Daoy (cell line): ENCODE results near the gene ZNF804B. TPM values are rescaled to one million over a fixed set of nuclear protein-coding genes. Genes with fewer than 3 reads are reported as not detected.

Experiments used
- DNase-seq: peaks from one replicate; pipeline ENCODE4 v3.0.0-alpha.2; 2015; ENCODE audit warnings: low read depth
- total RNA-seq: library from RNA; depleted of rRNA; stranded (reverse); fragments of >200 nt; shearing (Covaris generic); gene quantifications from 2 replicates; pipeline ENCODE4 v1.2.3, GENCODE V29; 2014; rRNA removed

The ZNF804B gene
- total RNA-seq: not detected in 2 replicates

DNA sequence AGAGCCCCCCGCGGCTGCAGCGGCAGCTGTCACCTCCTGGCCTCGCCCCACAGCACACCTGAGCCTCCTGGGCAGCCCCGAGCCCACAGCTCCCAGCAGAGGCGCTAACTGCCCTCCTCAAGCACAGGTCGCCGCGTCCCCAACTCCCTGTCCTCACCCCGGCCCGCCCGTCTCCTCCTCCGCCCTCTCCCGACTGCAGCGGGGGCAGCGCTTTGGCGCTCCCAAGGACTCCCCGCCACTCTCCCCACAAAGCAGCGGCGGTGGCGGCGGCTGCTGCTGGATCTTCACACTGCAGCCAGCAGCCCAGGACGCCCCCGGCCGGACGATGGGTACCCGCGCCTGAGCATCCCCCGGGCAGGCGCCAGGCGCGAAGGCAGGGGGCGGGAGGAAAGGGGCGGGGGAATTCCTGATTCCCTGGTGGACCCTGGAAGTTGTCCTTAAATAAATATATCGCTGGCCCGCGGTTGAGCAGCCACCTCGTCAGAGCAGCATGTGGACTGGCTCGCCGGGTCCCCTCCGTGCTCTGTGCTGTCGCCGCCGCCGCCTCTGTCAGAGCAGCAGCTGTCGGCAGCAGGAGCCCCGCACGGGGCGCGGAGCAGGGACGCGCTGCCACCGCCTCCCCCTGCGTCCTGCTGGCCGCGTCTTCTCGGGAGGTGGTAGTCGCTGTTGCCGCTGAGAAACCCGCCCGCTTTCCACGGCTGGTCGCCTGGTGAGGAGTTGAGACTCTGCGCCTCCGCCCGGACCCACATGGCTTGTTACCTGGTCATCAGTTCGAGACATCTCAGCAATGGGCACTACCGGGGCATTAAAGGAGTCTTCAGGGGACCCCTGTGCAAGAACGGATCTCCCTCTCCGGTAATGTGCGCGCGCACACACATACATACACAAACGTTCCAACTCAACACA, at the start of gene ZNF804B:
ZNF804B (plus strand) TSS at position 471 of the 906 bp plus-strand sequence; CDS start at position 748, 277 bp downstream.
- DNase-seq: peak; percentile 2

DNA sequence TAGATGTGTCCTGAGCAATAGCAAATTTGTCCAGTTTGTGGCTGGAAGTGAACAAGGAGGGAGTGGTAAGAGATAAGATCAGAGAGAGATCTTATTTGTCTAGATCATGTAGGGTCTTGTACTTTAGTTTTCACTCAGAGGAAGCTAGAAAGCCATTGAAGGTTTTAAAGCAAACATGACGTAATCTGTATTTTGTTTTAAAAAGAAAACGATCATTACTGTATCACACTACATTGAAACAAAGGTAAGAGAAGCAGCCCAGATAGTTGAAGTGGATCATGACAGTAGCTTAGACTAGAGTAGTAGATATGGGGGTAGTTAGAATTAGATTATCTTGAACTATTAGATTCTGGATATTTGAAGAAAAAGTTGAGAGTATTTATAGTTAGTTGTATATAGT, 23.6 kb upstream of the ZNF804B start:
- DNase-seq: no peak

DNA sequence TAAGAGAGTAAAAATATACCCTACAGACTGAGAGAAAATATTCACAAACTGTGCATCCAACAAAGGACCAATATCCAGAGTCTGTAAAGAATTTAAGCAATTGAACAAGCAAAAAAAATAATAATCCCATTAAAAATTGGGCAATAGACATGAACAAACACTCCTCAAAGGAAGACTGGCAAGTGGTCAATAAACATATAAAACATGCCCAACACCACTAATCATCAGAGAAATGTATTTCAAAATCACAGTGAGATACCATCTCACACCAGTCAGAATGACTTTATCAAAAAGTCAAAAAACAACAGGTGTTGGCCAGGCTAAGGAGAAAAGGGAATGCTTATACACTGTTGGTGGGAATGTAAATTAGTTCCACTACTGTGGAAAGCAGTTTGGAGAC, 21.9 kb upstream of the ZNF804B start:
- DNase-seq: no peak

DNA sequence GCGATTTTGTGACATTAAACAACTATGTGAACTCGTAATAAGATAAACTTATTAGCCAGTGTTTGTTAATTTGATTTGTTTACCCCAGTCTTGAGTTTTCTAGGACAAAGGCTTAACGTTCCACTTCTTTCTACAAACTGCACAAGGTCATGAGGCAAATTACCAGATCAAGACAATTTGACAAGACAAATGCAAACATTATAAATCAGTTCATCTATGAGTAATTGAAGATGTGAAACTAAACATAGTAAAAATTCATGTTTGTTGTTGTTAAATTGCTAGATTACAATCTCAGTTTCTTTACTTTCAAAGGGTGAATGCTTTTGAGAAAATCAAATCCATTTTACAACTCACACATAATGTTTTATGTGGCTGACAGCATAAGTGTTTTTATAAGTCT, 13.4 kb upstream of the ZNF804B start:
- no peak for DNase-seq

DNA sequence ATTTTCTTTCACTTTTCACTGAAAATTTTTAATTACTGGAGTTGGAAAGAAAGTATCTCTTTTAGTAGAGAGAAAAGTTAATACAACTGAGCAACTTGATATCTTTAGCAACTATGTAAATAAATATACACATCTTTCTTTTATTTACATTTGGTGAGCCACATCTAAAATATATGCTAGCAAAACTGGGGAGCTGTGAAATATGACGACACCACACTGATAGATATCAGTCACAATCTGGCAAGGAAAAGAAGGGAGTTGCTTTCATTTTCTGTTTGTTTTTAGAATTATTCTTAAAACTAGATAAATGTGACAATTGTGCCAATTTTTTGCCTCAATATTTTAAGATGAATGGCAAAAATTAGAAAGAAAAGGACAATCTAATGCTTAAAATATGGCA, 2.7 kb upstream of the ZNF804B start:
- no peak for DNase-seq

DNA sequence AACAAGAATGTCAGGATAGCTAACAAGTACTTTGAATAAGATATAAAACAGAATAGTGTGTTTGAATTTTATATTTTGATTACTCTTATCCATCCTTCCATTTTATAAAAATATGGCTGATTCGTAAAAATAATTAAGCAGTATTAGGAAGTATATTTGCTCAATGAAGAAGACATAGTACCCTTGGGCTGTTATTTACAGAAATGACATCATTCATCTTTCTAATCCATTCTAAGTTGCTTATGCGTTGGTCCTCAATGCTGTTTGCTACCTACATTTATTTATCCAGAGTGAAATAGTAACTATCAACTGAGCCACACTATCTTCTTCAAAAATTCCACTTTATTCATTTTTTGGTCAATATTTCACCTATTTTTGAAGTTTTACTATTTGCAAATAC, 2.1 kb upstream of the ZNF804B start:
- no peak for DNase-seq

DNA sequence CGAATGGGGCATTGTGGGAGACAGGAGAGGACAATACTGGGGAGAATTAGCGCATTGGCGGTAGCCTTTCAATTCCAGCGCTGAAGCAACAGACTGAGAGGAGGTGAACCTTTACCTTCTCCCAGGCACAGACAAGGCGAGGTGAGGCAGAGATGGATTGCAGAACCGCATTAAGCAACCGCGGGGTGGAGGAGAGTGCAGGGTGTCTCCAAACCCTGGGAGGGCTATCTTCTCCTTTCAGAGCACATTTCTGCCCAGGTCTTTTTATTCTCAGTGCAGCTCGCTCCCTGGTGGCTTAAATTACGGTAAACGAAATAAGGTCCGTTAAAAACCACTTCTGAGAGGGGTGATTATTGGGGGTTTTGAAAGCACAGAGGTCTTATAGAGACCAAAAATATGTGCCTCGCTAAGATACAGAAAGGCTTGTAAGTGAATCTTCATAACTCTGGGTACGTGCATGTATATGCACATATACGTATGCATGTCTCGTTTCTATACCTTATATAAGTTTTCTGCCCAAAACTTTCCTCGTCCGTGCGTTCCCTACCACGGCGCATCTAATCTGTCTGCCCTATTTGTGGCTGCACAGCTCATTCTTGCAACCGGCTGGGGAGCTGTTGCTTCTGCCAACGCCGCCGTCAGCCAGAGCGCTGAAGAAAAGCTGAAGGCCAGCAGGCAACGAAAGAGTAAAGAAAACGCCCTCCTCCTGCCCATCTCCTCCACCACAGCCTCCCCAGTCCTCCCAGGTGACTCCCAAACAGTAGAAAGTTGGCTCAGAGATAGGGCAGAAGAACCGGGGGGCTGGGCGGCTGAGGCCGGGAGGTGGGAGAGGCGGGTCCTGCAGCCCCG, 895 bp upstream of the ZNF804B start:
- DNase-seq: peak; percentile 9

DNA sequence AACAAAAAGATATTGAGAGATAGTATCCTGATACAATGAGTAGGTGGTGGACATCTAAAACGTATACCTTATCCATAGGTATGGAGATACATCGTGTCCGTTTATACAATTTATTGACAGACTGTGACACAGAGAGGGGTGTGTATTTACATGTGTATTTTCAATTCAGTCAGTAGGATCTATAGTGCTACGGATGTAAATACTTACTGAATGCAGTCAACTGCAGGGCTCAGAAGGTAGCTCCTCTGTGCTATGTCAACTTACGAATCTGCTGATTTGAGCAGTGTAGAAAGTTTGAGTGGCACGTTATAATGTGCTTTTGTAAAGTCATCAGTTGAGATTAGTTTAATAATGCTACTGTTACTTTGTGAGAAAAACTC, 626 bp downstream of the ZNF804B start:
- DNase-seq: no peak

DNA sequence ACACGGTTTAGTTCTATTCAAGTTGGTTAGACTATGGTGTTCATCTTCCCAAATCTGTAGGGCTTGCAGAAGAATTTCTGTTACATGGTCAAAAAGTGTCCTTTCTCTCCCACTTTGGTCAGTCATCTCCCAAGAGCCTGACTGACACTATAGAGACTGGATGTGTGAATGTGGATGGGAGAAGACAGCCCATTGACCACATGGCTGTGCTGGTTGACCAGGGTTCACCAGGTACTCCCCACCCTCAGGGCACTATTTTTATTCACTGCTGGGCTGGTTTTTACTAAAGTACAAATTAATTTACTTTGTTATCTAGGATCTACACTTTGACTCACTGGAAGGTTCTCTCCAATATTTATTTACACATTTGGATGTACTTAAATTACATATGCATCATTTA, 2.3 kb downstream of the ZNF804B start:
- no peak for DNase-seq

DNA sequence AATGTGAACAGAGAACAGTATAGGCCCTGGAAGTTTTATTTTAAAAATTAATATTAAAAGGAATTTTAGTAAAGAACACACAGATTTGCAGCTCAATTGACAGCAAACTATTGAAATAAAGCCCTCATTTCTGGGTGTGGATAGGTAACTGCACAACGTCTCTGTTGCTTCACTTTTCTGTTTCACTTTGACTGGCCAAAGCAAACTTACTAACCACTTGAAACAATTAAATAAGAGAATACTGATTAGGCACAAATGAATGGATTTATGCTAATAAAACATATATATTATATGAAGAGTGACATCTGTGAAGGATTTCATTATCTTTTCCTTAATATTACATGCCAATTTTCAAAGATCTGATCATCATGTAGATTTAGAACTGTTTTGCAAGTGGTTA, 11.9 kb downstream of the ZNF804B start:
- no peak for DNase-seq

DNA sequence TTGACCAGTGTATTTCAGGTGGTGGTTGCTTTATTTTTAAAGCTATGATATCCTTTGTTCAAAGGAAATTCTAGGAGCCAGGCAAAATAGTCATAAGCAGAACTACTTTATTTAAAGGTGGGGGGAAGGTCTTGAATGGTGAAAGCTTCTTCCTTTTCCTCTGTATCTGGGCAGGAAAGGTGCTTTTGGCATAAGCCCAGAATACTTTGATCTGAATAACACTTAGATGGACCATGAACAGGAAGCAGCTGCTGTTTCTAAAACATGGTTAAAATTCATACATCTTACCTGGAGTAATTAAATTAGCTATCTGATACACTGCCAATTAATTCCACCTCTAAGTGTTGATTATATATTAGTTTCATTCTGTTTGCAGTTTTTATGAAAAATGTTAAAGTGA, 13.3 kb downstream of the ZNF804B start:
- DNase-seq: no peak

DNA sequence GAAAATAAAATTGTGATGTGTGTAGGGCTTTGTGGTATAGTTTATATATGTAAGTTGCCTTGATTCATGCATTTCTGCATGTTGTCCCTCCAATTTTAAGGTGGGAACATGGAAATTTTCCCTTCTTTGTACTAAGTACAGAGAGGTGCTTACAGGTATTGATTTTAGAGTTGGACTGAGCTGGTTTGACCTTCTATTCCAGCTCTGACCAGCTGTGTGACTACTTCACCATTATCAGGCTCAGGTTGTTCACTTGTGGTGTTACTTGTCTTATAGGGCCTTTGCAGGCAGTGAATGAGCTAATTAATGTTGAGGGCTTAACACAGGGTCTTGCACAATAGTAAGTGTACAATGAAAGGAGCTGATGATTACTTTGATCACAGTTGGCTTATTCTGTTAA, 16.3 kb downstream of the ZNF804B start:
- DNase-seq: no peak

DNA sequence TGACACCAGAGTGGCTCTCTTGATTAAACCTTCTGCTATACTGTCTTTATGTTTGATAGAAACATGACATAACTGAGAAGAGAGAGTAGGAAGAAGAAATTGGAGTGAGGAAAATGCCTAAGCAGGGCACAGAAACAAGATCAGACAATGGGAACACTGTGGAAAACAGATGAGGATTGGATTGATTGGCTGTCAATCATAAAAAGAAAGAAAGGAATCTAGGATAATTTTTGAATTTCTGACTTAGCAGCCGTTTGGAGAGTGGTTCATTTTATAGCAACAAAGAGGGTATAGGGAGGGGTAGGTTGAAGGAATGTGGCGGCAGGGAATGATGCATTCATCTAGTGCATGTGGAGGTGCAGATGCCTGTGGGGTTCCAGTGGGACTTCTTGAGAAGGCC, 28.3 kb downstream of the ZNF804B start:
- DNase-seq: no peak

DNA sequence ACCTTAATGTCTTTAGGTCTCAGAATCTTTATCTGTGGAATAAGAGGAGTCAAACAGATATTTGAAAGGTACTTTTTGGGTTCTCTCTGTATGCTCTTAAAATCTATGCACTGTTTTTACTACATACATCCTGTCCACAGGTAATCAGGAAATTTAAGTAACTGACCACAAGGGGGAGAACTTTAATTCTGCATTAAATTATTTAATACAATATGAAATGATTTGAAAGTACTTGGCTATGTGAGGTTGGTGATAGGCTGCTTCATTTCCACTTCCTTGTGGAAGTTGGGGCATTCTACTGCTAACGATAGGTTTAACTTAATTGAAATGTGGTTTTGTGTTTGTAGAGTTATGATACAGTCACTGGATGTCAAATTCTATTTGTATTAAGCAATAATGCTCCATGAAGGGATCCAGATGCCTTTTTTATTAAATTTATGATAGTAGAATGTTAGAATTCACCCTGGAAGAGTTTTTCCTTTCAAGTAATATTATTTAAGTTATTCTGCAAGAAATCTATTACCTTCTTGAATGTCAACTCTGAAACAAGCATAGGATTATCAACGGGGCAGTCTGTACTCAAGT, 30.1 kb downstream of the ZNF804B start:
- DNase-seq: no peak

DNA sequence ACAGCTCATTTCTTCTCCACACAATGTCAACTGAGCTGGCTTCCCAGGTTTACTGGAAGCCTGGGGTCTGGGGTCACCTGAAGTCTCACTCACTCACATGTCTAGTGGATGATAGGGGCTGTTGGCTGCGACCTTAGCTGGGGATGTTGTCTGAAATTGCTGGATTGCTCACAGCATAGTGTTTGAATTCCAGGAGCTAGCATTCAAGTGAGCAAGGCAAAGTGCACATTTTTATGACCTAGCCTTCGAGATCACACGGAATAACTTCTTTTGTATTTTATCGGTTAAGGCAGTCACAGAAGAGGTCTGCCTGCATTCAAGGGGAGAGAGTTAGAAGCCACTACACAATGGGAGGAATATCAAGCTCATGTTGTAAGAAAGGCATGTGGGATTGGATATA, 32.4 kb downstream of the ZNF804B start:
- DNase-seq: no peak

DNA sequence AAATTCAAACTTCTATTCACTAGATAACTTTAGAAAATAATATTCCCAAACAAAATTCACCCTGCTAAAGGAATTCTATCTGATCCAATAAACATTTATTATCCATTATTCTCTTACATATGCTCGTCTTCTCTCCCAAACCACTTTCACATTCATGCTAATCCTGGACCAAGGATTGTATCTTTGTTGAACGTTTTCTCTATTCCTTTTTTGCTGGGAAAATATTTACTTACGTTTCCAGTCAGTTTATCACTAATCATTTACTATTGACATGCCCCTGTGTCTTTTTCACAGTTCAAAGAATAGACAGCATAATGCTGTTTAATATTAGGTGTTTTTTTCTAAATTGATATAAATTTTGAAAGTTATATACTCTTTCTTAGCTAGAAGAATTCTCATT, 32.9 kb downstream of the ZNF804B start:
- DNase-seq: no peak

DNA sequence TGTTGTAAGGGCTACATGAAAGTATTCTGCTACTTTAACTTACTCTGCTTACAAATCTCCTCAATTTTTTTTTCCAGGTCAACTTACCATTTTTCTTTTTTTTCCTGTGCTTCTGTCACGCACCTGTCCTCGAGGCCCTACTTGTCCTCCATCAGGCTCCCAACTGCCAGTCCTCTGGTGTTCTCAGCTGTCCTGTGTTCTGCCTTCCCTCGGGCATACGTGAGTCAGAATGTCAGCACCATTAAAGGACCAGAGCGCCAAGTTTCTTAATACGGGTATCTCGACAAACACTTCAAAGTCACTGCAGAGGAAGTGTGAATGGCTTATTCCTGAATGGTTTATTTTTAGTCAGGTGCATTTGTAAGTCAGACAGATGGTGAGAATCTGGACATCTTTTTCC, 36.1 kb downstream of the ZNF804B start, which contains the start of gene TEX47:
TEX47 (minus strand) TSS at position 185 of the 400 bp plus-strand sequence. CDS start 795 bp downstream, outside the sequence.
- no peak for DNase-seq

DNA sequence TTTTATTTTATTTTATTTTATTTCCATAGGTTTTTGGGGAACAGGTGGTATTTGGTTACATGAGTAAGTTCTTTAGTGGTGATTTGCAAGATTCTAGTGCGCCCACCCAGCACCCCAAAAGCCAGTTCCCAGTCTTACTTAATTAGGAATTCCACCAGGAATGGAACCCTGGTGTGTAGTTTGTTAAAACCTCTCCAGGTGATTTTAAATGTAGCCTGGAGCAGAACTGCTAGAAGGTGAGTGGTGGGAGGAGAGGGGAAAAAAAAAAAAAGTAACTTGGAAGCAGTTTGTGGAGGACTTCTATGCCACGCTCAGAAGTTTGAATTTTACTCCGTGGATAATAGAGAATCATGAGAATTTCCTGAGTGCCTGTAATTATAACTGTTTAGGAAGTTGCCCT, 41.5 kb downstream of the ZNF804B start:
- DNase-seq: no peak

DNA sequence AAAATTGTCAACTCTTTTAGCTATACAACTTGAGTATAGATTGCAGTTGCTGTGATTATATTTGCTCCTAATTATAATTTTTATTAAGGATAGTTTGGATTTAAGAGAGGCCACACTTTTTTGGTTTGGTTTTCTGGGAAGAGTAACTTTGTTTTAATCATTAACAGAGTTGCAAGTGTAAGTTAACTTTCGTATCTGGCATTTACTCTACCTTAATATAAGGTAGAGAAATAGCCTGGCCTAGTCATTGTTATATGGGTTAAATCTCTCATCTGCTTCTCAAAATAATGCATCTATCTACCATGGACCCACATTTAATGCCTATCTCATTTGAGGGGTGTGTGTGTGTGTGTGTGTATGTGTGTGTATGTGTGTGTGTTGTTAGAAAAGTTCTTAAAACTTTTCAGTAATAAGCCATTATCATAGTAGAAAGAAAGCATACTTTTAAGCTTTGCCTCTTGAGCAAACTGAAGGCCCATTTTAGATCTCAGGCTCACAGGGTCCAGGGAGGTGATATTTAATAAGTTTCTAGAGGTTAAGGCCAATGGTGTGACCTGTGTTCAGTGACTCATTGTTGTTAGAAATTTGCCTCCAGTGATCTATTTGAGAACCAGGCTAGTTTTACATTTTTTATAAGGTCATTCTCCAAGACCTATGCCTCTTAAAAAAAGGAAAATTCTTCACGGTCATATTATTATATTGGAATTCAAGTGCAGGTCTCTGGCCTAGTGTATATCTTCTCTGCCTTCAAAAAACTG, 47.0 kb downstream of the ZNF804B start:
- no peak for DNase-seq

DNA sequence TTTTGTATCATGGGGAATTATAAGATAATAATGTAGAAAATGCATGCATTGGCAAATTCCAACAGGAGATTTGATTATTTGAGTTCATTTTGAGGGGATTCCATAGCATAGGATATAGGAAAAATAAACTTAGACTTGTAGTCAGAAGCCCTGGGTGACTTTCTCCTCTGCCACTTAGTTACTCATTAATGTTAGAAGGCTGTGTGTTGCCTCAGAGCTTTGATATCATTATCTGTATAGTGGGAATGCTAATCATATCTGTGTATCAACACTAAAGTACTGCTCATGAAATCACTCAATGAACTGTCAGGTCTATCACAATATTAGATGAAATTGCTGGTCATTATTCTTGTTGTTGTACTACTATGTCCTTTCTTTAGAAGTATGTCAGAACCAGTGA, 59.1 kb downstream of the ZNF804B start:
- no peak for DNase-seq

DNA sequence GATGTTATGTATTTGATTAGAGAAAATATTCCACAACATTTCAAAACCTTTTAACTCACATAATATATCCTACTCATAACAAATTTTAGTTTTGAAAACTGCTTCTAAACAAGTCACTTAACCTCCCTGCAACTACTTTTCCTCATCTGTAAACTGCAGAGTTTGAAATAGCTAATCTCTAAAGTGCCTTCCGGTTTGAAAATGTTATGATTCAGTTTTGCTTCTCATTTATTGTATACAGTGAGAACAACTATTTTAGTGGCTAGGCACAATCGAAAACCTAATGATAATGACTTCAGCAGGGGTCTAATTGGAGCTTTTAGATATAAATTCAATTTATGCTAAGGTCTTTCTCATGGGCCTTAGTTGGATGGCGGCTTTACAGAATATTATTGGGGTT, 66.7 kb downstream of the ZNF804B start:
- DNase-seq: no peak
